HK-2 (cell line): ENCODE results near the gene NMUR1.

Source experiments
- DNase-seq: peaks from one replicate; pipeline ENCODE4 v3.0.0-alpha.2; 2018; ENCODE audit not compliant: unreplicated experiment

NMUR1 gene

DNA sequence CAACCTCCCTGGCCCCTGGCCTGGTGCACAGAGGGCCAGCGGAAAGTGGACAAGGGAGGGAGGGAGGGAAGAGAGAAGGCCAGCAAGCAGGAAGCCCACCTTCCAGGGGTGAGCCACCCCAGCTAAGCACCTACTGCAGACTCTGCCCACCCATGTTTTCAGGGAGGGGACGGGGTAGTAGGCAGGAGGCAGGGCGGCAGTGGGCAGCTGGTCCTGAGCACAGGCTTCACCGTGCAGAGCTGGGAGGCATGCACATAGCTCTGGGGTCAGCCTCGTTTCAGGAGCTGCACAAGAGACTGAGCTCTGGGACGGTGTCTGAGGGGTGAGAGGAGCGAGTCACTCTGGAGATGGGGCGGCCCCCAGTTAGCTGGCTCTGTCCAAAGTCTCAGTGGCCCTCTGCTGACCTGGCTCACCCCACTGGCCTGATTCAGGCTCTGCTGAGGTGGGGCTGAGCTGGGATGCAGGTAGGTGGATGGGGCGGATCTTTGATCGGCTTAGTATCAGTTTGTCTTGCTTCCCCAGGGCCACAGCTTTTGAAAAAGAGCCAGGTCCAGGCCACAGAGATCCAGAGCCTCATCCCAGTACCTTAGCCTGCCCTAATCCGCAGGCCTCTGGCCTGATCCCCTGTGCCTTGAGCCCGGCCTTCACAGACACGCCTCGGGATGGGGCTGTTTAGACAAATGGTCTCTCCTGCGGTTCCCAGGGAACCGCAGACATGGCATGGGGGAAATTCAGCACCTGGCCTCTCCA lies 3.7 kb downstream of the NMUR1 start:
- DNase-seq, result no peak

DNA sequence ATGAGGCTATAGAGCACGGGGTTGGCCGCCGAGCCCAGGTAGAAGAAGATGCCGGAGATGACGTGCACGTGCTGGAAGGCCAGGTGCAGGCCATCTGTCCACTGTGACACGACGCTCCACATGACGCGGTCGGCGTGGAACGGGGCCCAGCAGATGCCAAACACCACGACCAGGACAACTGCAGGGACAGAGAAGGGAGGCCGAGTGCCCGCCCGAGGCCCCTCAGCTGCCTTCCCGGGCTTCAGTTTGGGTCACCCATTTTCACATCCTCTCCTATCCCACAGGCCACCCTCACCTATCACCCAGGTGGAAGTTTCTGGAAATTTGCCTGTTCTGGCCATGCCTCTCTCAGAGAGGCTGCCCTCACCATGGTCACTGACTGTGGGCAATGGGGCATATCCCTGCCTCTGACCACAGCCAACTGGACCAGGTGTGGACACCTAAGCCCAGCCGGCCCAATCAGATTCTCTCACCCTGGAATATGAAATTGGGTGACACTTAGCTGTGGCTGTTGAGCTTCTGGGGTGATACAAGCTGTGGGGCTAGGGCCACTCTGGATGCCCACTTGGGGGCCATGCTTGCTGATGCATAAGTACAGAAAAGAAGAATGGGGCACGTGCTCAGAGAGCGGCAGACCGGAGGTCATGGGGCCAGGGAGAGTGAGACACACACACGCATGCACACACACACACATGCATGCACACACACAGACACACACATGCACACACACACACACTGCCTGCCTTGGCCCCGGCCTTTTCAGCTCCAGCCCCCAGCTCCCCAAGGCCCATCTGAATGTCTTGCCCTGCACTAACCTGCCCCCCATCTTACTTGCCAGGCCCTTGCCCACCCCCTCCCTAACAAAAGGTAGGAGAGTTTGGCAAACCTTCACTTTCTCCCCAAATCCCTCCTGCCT lies 4.7 kb downstream of the NMUR1 start:
- no peak for DNase-seq

DNA sequence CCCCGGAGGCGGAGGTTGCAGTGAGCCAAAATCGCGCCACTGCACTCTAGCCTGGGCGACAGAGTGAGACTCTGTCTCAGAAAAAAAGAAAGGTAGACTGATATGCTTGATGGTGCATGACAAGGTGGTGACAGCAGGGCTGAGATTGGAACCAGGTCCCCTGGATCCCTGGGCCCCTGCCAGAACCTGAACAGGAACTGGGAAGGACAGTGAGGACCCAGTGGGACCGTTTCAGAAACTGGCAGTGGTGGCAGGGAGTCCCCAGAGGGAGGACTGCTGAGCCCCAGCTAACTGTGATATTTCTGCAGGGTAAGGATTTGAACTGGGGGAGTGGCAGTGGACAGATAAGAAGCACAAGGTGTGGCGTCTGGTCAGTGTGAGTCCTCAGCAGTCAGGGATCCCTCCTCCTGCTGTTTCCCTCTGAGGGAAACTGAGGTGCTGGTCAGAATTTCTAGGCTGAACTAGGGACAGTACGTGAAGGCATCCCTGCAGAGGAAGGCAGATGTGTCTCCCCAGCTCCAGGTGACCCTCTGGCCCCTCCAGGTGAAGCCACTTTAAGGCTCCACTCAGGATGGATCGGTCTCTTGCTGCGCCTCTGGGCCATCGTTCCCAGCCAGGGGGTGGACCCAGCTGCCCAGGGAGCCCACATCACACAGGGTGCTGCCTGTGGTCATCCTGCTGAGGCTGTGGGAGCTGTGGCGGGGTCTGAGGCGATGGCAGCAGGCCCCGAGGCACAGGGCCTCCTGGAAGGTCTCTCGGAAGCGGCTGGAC lies 5.6 kb downstream of the NMUR1 start:
- no peak for DNase-seq

DNA sequence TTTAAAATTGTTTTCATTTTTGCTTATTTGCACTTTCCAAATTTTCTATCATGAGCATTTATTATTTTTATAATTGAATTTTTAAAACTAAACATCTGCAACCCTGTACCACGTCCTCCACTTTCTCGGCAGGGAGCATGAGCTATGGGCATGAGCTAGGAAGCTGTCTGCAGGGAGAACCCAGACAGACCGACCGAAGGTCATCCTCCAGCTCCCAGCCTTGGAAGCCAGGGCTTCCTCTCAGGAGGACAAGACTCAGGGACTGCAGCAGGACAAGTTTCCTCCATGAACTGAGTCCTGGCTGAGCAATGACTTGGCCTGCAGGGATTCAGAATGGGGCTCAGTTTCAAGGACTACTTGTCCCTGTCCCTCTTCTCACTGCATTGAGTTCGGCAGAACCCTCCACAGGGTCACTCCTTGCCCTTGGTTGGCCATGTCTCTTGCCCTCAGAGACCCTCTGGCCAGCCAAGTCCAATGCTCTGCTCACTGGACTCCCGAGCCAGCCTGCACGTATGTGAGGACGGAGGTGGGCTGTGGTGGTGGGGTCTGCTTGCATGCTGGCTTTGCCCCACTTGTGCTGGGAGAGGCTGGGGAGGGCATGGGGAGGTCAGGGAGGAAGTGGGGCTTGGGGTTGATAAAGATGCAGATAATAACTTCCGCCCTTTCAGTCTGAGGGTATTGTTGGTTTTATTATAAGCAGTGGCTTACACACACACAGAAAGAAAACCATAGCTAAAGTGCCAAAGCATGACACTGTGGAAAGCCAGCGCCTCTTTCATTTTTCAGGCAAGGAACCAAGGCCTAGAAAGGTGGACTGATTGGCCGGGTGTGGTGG lies 6.6 kb downstream of the NMUR1 start:
- DNase-seq, result no peak

DNA sequence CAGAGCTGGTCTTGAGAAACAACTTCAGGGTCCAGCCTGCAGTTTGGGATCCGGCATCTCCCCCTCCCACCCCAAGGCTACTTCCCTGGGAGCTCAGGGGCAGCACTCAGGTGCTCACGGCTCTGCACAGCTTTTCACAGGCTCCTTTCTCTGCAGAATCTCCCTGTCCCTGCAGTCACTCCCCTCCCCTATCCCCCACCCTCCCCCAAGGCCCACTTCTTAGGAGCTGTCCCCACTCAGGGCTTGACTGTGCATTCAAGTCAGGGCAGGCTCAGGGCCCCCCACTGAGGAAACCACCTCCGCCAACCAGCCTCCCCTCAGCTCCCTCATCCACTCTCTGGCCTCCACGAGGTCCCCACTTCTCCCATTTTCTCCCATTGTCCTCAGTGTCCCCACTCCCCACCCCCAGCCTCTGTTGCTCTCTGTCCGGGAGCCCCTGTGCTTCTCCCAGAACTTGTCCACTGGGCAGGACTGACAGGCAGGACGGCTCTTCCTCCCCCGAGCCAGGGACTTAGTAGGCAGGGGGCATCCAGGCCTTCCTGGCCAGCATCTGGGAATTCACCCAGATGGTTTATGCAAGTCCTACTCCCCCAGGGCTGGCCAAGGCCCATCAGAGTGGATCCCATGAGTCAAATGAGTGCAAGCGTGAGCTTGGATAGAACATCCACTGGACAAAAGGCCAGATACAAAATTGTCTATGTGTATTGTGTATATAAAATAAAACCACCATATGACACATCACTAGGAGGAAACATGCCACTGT lies 7.6 kb downstream of the NMUR1 start:
- no peak for DNase-seq

DNA sequence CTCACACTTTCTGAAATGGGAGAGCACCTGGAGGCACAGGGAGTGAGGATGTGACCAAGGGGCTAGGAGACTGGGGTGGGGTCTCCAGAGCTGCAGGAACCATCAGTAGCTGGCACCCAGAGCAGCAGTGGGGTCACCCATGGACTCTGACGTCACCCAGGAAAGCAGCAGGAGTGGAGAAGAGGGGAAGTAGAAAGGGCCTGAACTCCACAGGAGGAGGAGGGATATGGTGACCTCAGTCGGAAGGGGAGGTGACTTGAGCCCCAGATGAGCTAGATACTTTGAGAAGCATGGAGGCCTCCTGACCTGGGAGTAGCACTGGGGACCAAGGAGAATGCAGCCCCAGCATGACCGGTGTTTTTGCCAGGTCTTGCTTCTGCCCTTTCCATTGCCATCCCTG lies 8.8 kb downstream of the NMUR1 start:
- no peak for DNase-seq

DNA sequence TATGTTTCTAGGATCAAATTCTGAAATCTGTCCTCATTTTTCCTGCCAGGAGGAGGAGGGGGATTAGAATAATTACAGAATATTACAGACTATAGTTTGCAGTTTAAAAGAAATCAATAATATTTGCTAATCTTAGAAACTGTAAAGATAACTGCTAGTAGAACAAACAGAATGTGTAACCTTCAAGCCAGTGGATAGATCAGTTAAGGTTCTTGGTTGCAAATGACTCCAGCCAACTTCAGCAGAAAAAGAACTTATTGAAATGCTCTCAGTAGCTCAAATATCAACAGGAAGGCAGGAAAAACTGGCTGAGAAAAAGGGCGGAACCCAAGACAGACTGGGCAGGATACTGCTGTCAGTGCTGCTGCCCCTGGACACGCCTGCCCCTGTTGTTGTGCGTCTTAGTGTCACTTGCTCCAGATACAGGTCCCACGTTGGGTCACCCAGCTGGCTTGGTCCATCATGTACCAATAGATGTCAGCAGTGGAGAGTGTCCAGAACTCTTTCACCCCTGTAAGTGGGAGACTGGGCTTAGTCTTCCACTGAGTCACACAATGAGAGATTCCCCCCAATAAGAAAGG lies 10.2 kb downstream of the NMUR1 start:
- no peak for DNase-seq

DNA sequence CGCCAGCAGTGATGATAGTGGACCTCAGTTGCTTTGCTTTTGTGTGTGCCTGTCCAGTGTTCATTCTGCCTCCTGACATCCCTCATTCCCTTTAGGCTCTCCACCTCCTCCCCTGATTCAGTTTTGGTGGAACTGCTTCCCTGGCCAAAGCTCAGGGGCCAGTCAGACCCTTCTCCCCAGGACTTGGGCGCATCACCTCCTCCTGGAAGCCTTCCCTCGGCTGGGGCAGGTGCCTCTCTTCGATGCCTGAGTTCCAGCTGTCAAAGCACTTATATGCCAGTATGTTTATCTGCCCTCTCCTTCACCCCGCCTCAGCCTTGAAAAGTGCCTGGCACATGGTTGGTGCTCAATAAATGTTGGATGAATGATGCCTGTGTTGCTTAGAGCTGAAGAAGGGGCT lies 11.5 kb downstream of the NMUR1 start:
- no peak for DNase-seq

DNA sequence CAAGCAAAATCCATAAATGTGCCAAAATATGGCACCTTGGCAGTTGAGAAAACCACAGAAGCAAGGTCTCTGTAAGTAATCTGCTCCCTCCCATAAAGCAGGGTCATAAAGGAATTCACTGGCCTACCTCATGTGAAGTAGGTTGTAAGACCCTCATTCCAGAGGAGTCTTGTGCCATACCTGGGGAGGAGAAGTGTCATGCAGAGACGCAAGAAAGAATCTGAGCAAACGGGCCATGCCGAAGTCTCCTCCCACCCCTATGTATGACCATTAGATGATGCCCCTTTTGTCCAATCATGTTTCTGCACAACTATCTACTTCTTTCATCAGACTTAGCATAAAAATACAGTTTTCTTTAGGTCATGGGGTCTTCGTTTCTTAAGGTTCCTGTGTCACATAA lies 14.6 kb downstream of the NMUR1 start:
- DNase-seq, result no peak

DNA sequence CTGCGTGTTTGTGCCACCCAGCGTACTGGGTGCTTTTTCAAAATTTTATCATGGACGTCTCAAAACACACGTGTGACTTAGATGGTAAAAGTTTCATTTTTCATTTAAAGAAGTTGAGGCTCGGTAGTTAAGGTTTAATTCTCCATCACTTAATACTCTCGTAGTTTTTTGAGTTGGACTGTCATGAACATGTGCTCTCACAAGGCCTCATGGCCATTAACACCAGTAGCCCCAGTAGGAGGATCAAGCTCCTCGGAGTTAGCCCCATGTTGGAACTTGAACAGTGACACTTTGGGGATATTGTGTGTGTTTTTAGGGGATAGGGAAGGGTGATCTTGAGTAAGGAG lies 15.3 kb downstream of the NMUR1 start:
- no peak for DNase-seq

DNA sequence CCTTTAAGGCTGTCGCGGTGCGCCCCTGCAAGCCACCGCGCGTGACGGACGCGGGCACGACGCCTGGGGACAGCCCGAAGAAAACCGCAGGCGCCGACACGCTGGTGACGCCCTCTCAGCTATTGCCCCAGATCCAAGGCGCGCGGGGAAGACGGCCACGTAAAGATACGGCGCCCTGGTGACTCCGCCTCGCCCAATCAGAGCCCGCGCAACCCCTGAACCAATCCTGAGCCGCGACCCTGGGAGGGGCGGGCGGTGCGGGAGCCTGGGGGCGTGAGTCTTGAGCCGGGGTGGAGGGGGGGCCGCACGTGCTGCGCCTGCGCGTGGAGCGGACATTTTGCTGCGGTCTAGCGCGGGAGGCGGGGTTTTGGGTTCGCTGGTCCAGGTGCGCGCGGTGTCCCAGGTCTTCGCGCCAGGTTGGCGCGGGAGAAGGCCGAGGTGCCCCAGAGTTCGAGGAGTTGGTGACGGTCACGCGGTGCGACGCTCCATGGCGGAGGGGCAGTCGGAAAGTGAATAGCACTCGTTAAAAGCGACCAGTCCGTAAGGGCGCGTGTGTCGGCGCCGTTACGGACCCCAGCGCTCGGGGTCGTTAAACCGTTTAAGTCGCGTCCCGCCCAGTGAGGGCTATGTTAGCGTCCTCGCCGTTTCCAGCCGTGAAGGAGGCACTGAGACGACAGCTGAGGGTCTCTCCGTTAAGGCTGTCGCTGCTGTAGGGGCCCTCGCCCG lies 15.9 kb downstream of the NMUR1 start:
- DNase-seq, result peak; percentile 99

DNA sequence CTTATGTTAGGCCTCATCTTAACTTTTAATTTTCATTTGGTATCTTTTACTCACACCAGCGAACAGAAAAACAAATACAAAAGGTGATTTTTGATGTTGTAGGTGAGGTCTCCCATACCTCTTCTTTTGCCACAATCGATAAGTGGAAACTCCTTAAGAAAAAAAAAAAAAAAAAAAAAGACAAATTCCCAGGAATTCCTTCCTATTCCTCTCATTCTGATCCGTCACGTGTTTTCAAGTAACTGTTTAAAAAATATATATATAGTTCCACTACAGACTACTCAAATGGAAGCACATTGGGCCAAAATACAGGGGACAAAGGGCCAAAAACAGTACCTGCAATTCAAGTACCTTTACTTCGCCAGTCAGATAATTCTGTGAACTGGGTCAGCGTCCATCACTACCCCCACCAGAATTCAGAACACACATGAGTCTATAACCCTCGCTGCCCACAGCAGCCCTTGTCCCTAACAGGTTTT lies 16.5 kb downstream of the NMUR1 start:
- DNase-seq, result no peak

DNA sequence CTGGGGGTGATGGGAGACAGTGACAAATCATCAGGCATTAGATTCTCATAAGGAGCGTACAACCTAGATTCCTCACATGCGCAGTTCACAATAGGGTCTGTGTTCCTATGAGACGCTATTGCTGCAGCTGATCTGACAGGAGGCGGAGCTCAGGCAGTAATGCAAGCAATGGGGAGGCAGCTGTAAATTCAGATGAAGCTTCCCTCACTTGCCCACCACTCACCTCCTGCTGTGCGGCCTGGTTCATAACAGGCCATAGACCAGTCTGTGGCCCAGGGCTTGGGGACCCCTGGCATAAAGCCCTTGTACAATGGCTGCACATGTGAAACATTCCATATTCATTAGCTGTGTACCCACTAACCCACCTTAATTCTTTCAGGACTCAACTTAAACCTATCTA lies 18.0 kb downstream of the NMUR1 start:
- no peak for DNase-seq

DNA sequence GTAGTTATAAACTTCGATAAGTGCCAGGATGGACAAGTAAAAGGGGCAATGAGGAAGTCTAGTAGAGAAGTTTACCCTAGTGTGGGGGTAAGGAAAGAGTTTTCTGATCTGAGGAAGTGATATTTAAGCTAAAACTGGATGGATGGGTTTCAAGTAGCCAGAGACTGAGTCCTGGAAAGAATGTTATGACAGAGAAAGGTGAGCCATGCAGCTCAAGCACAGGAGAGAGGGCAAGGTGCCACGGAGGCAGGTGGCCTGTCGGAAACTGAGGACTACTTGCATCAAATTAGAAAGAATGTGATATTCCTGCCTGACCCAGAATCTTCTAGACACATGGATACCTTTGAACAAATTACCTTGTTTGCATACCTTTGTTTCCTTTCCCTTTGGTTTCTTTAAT lies 26.5 kb downstream of the NMUR1 start:
- no peak for DNase-seq

DNA sequence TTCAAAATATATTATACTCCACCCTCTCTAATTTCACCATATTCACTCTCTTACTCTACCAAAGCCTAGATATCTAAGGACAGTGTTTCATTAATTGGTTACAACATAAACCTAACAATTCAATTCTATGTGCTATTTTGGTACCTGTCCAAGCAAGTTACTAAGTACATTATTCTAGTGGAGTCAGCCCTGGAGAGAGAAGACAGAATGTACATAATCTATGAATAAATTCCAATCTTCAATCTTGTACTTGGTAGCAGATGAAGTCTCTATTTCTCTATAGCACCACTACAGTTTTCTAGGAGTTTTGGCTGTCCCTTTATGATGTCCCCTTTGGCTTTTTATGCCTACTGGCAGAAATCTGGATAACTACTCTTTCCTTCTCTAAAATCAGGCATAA lies 27.6 kb downstream of the NMUR1 start:
- no peak for DNase-seq

DNA sequence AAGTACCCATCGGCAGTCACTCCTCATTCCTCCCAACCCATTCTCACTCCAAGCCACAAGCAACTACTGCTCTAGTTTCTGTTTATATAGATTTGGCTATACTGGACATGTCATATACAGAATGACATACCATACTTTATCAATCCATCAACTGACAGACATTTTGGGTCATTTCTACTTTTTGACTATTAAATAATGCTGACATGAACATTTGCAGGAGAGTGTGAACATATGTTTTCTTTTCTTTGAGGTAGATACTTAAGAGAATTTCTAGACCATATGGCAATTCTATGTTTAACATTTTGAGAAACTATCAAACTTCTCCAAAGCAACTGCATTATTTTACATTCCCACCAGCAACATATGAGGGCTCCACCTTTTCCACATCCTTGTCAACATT lies 32.6 kb downstream of the NMUR1 start:
- no peak for DNase-seq

DNA sequence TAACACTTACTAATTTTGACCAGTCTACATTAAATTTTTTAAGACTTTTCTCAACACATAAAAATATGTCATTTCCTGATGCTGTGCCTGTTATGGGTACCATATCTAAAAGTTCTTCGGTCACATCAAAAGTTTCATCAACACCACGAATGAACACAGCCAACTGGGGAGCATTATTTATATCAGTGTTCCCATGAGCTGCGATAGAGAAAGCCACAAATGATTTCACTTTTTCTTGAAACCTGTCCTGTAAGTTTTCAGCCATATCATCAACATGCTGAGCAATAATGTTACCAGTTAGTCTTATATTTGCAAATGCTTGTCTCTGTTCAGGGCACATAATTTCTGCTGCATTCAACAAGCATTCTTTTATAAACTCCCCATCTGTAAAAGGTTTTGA lies 35.6 kb downstream of the NMUR1 start:
- no peak for DNase-seq

DNA sequence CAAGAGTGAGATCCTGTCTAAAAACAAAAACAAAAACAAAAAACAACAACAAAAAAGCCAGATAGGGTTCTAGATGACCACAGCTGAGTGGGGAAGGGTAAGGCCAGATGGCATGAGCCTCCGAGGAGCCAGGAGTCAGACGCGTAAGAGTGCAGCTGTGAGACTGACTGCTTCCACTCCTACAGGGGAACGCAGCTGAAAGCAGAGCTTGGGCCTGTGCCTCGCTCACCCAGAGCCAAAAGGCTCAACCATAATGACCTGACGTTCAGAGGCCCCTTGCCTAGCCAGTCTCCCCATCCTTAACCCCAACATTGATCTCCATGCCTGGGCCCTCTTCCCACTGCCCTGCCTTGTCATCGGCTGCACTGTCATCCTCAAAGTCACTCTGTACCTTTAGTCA lies 39.4 kb downstream of the NMUR1 start:
- no peak for DNase-seq

DNA sequence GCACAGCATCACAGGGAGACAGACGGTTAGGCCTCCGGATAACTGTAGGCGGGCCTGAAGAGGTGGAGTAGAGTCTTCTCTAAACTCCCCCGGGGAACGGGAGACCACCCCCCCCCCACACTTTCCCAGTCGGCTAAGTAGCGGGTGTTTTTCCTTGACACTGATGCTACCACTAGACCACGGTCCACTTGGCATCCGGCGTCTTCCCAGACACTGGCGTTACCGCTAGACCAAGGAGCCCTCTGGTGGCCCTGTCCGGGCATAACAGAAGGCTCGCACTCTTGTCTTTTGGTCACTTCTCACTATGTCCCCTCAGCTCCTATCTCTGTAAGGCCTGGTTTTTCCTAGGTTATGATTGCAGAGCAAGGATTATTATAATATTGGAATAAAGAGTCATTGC lies 40.3 kb downstream of the NMUR1 start:
- no peak for DNase-seq

DNA sequence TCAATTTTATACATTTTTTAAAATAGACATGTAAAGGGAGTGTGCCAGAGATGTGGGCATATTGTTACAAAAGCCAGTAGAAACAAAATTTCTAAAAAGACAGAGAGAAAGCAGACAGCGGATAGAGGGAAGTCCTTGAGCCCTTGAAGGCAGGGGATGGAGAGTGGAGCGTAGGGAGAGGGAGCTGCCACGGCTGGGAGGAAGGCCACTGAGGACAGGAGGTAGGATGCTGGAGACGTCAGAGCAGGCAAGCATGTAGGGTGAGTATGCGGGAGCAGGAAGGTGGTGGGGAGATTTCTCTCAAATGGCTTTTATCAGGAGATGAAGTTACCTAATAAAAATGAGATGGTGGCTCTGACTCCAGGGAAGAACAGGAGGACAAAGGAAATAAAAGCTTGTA lies 41.9 kb downstream of the NMUR1 start:
- no peak for DNase-seq
